GM18526 (cell line): ENCODE results near the gene CYB561A3.

Experiments
- POLR2A ChIP-seq: IDR thresholded peaks from 3 replicates; pipeline ENCODE4 v1.6.1; 2011; ENCODE audit not compliant: insufficient read length; ENCODE audit errors: extremely low read depth

The CYB561A3 gene

DNA sequence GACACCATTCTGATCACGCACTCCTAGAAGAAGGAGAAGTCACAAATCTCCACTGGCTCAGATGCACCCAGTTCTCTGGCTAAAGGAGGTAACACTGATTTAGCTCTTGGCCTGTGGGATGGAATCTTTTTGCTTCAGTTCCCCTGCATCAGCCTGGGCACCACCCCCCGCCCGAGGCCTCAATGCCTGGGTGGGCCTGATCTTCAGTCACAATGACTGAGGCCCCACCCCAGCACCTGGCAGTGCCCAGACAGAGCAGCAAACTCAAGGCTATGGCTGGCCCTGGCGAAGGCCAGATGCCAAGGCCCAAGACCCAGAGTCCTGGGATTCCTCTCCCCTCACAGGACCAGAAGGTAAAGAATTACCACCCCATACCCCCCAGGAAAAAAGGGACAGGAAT, 5.0 kb downstream of the CYB561A3 start:
- TF ChIP-seq POLR2A = no peak

GRCh38 chr11:61354208-61354607, 7.5 kb downstream of the CYB561A3 start:
- no peak for TF ChIP-seq POLR2A

DNA sequence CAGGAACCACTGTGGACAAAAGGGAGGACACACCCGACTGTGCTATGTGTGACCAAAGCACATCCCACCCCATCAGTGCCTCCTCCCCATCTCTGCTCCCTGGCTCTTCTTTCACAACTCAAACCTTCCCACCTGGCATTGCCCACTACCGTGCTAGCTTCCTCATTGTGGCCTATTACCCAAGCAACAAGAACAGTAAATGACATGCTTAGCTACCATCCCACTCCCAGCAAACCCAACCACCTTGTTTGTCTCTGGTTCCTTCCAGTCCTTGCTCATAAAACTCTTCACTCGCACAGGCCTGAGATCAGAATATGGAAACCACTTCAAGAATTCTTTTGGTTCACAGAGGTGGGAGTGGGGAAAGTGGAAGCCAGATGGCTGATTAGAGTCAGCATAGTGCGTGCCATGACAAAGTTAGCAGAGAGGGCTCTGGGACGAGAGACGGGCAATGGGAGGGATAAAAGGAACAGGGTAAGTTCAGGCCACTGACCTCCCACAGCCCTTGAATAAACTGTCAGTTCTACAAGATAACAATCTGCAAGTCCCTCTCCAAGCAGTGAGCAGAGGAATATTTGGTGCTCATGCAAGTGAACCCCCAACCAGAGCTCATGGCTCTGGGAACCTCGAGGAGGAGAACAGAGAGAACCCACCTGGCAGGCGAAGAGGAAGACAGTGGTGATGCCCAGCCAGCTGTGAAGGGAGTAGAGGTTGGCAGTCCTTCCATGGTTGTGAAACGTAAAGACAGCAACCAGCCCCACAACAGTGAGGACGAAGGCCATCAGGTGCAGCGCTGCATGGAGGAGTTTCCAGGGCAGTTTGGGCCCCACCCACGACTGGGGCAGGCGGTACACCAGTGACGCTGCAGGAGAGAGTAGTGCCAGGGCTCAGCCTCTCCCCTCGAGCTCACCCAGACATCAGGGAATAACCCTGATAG, 8.3 kb downstream of the CYB561A3 start:
- no peak for TF ChIP-seq POLR2A

DNA sequence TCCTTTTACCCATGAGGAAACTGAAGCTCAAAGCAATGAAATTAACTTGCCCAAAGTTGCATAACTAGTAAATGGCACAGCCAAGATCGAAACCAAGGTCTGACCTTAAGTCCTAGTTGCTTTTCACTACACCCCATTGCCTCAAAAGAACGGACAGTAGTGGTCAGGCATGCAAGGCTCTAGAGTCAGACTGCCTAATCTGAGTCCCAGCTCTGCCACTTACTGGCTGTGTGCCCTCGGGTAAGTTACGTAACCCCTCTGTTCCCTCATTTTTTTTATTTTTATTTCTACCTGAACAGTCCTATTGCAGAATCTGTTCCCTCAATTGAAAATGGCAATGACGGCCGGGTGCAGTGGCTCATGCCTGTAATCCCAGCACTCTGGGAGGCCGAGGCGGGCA, 9.6 kb downstream of the CYB561A3 start:
- TF ChIP-seq POLR2A = no peak

GRCh38 chr11:61350803-61351202, 10.9 kb downstream of the CYB561A3 start:
- TF ChIP-seq POLR2A = no peak

- TF ChIP-seq POLR2A = no peak
Observed at GRCh38 chr11:61350336-61350735, 11.3 kb downstream of the CYB561A3 start.

DNA sequence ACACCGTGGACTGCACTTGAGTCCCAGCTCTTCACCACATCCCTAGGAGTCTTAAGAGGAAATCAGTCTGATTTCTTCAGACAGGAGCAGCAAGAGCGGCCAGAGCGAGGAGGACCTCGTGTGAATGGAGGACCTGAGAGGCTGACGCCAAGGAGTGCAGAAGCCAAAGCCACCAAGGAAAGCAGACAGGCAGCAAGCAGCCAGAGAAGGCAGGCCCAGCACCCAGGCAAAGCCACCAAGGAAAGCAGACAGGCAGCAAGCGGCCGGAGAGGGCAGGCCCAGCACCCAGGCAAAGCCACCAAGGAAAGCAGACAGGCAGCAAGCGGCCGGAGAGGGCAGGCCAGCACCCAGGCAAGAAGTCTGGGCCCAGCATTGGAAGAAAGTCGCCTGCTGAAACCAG, 11.8 kb downstream of the CYB561A3 start:
- TF ChIP-seq POLR2A = no peak

GRCh38 chr11:61349189-61349751, 12.4 kb downstream of the CYB561A3 start:
- TF ChIP-seq POLR2A = no peak

- no peak for TF ChIP-seq POLR2A
Observed at GRCh38 chr11:61347916-61348461, 13.7 kb downstream of the CYB561A3 start.

GRCh38 chr11:61345954-61346843, 15.5 kb downstream of the CYB561A3 start:
- no peak for TF ChIP-seq POLR2A

DNA sequence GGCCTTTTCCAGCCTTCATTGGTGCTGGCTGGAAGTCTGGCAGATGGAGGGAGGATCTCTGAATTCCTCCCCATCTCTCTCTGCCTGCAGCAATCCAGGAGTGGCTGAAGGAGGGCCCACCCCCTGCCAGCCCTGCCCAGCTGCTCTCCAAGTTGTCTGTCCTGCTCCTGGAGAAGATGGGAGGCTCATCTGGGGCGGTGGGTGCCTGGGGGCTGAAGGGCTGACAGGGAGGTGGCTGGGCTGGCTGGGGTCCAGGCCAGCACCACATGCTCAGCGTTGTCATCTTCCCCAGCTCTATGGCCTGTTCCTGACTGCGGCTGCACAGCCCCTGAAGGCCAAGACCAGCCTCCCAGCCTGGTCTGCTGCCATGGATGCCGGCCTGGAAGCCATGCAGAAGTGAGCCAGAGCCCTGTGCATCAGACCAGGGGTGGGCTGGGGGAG, 16.5 kb downstream of the CYB561A3 start:
- TF ChIP-seq POLR2A = no peak

- no peak for TF ChIP-seq POLR2A
Observed at GRCh38 chr11:61343792-61344745, 17.6 kb downstream of the CYB561A3 start.

DNA sequence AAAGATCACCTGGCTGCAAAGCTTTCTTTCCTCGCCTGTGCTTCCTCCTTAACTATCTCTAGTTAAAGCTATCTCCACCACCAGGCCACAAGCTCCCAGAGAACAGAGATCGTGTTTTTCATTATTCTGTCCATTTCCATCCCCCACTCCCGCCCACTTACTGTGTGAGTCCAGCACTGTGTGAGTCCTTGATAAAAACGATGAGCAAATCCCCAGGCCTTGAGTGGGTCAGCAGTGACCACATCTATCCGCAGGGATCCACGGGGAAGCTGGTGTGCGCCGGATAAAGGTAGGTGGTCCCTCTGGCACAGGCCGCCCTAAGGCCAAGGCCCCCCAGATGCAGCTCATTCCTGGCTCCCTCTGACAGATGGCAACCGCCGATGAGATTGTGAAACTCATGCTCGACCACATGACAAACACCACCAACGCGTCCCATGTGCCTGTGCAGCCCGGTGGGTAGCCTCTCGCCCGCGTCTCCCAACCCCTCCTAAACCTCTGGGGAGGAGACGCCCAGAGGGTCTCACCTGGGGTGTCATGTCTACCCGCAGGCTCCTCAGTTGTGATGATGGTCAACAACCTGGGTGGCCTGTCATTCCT, 19.4 kb downstream of the CYB561A3 start:
- no peak for TF ChIP-seq POLR2A

DNA sequence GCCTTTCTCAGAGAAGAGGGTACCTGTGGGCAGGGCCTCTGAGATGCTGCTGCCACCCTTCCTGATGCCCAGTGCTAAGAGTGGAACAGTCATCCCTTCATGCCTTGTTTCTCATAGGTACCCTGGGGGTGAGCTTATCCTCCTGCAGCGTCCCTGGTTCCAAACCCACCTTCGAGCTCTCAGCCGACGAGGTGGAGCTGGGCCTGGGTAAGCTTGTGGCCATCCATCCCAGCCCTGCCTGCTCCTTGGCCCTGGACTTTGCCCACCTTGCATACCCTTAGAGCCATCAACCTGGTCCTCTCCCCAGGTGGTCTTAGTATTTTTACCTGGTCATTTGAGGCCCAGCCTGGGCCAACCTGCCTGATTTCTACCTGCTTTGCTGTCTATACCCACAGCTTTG, 20.0 kb downstream of the CYB561A3 start:
- no peak for TF ChIP-seq POLR2A
